ENCODE measurements around the gene IFNK. TPM values are rescaled to one million over a fixed set of nuclear protein-coding genes. Genes with fewer than 3 reads are reported as not detected.

The IFNK gene
- total RNA-seq, 1 experiment from 2014 or later: not detected

- no peaks in the 10 kb centered on the region for H3K27me3 ChIP-seq (replicated peaks; ENCODE audit: insufficient read depth, low read depth, low read length, poor library complexity)
- POLR2A ChIA-PET (ENCODE audit: low non-redundant PET): no interaction called here
- no TSS peak for BruUV-seq (replicated peaks)
- no peaks in the 10 kb centered on the region for H3K4me1 ChIP-seq (ENCODE audit: insufficient read depth, low read length, poor library complexity, severe bottlenecking)
- H3K27ac ChIP-seq (ENCODE audit: low read depth, low read length, poor library complexity, severe bottlenecking): no peak overlapping the region
- no peaks in the 10 kb centered on the region for H3K36me3 ChIP-seq (ENCODE audit: insufficient read depth, low read length, poor library complexity, severe bottlenecking)
- TF ChIP-seq EZH2 (IDR thresholded peaks at IDR 0.05; ENCODE audit: borderline replicate concordance, low read depth, low read length, poor library complexity, severe bottlenecking): no peak
- H3K9me3 ChIP-seq (ENCODE audit: low read depth, low read length, poor library complexity, severe bottlenecking): no peaks in the 10 kb centered on the region
- H3K4me3 ChIP-seq (ENCODE audit: low read depth, low read length, poor library complexity, severe bottlenecking): no peak overlapping the region
- intact Hi-C loops (cut with micrococcal nuclease; ENCODE audit: unreplicated experiment): no loop called here
- CTCF ChIA-PET: no interaction called here
- no peak for DNase-seq (ENCODE audit: low spot score)
These were observed 10.6 kb downstream of the IFNK start for GRCh38 chr9:27534658-27535209.

GRCh38 chr9:27535701-27536118 lies 11.6 kb downstream of the IFNK start:
- BruUV-seq (replicated peaks): no TSS peak
- POLR2A ChIA-PET (ENCODE audit: low non-redundant PET): no interaction called here
- no peak overlapping the region for H3K4me3 ChIP-seq (ENCODE audit: low read depth, low read length, poor library complexity, severe bottlenecking)
- CTCF ChIA-PET: no interaction called here
- H3K27ac ChIP-seq (ENCODE audit: low read depth, low read length, poor library complexity, severe bottlenecking): no peak overlapping the region
- no peaks in the 10 kb centered on the region for H3K9me3 ChIP-seq (ENCODE audit: low read depth, low read length, poor library complexity, severe bottlenecking)
- intact Hi-C loops (cut with micrococcal nuclease; ENCODE audit: unreplicated experiment): no loop called here
- DNase-seq (ENCODE audit: low spot score): no peak
- no peaks in the 10 kb centered on the region for H3K4me1 ChIP-seq (ENCODE audit: insufficient read depth, low read length, poor library complexity, severe bottlenecking)
- H3K36me3 ChIP-seq (ENCODE audit: insufficient read depth, low read length, poor library complexity, severe bottlenecking): no peaks in the 10 kb centered on the region
- TF ChIP-seq EZH2 (IDR thresholded peaks at IDR 0.05; ENCODE audit: borderline replicate concordance, low read depth, low read length, poor library complexity, severe bottlenecking) (no peak), CTCF (conservative IDR thresholded peaks at IDR 0.05; ENCODE audit: low read depth, low read length) (no peak)
- H3K27me3 ChIP-seq (replicated peaks; ENCODE audit: insufficient read depth, low read depth, low read length, poor library complexity): no peaks in the 10 kb centered on the region

- Histone ChIP-seq H3K9me3 (ENCODE audit: low read depth, low read length, poor library complexity, severe bottlenecking) (no peaks in the 10 kb centered on the region), H3K27me3 (replicated peaks; ENCODE audit: insufficient read depth, low read depth, low read length, poor library complexity) (no peaks in the 10 kb centered on the region), H3K4me1 (ENCODE audit: insufficient read depth, low read length, poor library complexity, severe bottlenecking) (no peaks in the 10 kb centered on the region), H3K4me3 (ENCODE audit: low read depth, low read length, poor library complexity, severe bottlenecking) (no peak overlapping the region), H3K27ac (ENCODE audit: low read depth, low read length, poor library complexity, severe bottlenecking) (no peak overlapping the region), H3K36me3 (ENCODE audit: insufficient read depth, low read length, poor library complexity, severe bottlenecking) (no peaks in the 10 kb centered on the region)
- no TSS peak for BruUV-seq (replicated peaks)
- ChIA-PET CTCF (no interaction called here), POLR2A (ENCODE audit: low non-redundant PET) (no interaction called here)
- DNase-seq (ENCODE audit: low spot score): no peak
- intact Hi-C loops (cut with micrococcal nuclease; ENCODE audit: unreplicated experiment): no loop called here
- TF ChIP-seq CTCF (conservative IDR thresholded peaks at IDR 0.05; ENCODE audit: low read depth, low read length) (no peak), EZH2 (IDR thresholded peaks at IDR 0.05; ENCODE audit: borderline replicate concordance, low read depth, low read length, poor library complexity, severe bottlenecking) (no peak)
These were observed 12.1 kb downstream of the IFNK start for GRCh38 chr9:27536168-27536567.

GRCh38 chr9:27537027-27537435 lies 12.9 kb downstream of the IFNK start:
- no peak for TF ChIP-seq CTCF (conservative IDR thresholded peaks at IDR 0.05; ENCODE audit: low read depth, low read length)
- no peak for TF ChIP-seq EZH2 (IDR thresholded peaks at IDR 0.05; ENCODE audit: borderline replicate concordance, low read depth, low read length, poor library complexity, severe bottlenecking)
- DNase-seq (ENCODE audit: low spot score): no peak
- H3K4me1 ChIP-seq (ENCODE audit: insufficient read depth, low read length, poor library complexity, severe bottlenecking): no peaks in the 10 kb centered on the region
- CTCF ChIA-PET: no interaction called here
- intact Hi-C loops (cut with micrococcal nuclease; ENCODE audit: unreplicated experiment): no loop called here
- H3K4me3 ChIP-seq (ENCODE audit: low read depth, low read length, poor library complexity, severe bottlenecking): no peak overlapping the region
- H3K27ac ChIP-seq (ENCODE audit: low read depth, low read length, poor library complexity, severe bottlenecking): no peak overlapping the region
- no peaks in the 10 kb centered on the region for H3K36me3 ChIP-seq (ENCODE audit: insufficient read depth, low read length, poor library complexity, severe bottlenecking)
- BruUV-seq (replicated peaks): no TSS peak
- POLR2A ChIA-PET (ENCODE audit: low non-redundant PET): no interaction called here
- H3K27me3 ChIP-seq (replicated peaks; ENCODE audit: insufficient read depth, low read depth, low read length, poor library complexity): no peaks in the 10 kb centered on the region
- H3K9me3 ChIP-seq (ENCODE audit: low read depth, low read length, poor library complexity, severe bottlenecking): no peaks in the 10 kb centered on the region

Measured in A673 (cell line).